GM21423 (cell line): Measurements from ENCODE around the gene S100A14.

Source experiments
- ATAC-seq: cut with Tn5 transposase; IDR thresholded peaks from one replicate; pipeline ENCODE4 v1.9.1; 2021; ENCODE audit warnings: mild to moderate bottlenecking, moderate library complexity; ENCODE audit not compliant: unreplicated experiment

Gene S100A14

GRCh38 chr1:153617663-153618062 lies 1.5 kb upstream of the S100A14 start:
- ATAC-seq, result no peak

- no peak for ATAC-seq
Observed at GRCh38 chr1:153616917-153617311, 789 bp upstream of the S100A14 start.

- no peak for ATAC-seq
Observed at GRCh38 chr1:153615406-153615805, 719 bp downstream of the S100A14 start.

- no peak for ATAC-seq
Observed at GRCh38 chr1:153614906-153615305, 1.2 kb downstream of the S100A14 start.

- ATAC-seq, result no peak
Observed at GRCh38 chr1:153614189-153614900, 1.8 kb downstream of the S100A14 start.

- no peak for ATAC-seq
Observed at GRCh38 chr1:153613406-153613805, 2.7 kb downstream of the S100A14 start.

- no peak for ATAC-seq
Observed at GRCh38 chr1:153612755-153613331, 3.3 kb downstream of the S100A14 start, which contains the start of gene S100A16. Gene S100A16 (minus strand): TSS chr1:153613137. CDS start chr1:153608151, 4,986 bp downstream.

GRCh38 chr1:153612111-153612754 lies 3.9 kb downstream of the S100A14 start:
- ATAC-seq, result no peak

GRCh38 chr1:153611356-153611755 lies 4.8 kb downstream of the S100A14 start:
- no peak for ATAC-seq

- ATAC-seq, result no peak
Observed at GRCh38 chr1:153610811-153611301, 5.3 kb downstream of the S100A14 start.

GRCh38 chr1:153610334-153610733 lies 5.8 kb downstream of the S100A14 start:
- no peak for ATAC-seq

GRCh38 chr1:153609585-153609907 lies 6.6 kb downstream of the S100A14 start:
- no peak for ATAC-seq

- no peak for ATAC-seq
Observed at GRCh38 chr1:153608742-153609584, 7.2 kb downstream of the S100A14 start.

GRCh38 chr1:153608089-153608682 lies 7.9 kb downstream of the S100A14 start:
- ATAC-seq, result no peak

GRCh38 chr1:153607381-153607780 lies 8.7 kb downstream of the S100A14 start:
- ATAC-seq, result no peak

GRCh38 chr1:153606194-153606593 lies 9.9 kb downstream of the S100A14 start:
- no peak for ATAC-seq

- no peak for ATAC-seq
Observed at GRCh38 chr1:153602749-153603148, 13.4 kb downstream of the S100A14 start.

- ATAC-seq, result no peak
Observed at GRCh38 chr1:153599847-153600246, 16.3 kb downstream of the S100A14 start.

- ATAC-seq, result peak; percentile 98
Observed at GRCh38 chr1:153598309-153599172, 17.6 kb downstream of the S100A14 start.

GRCh38 chr1:153597206-153597605 lies 18.9 kb downstream of the S100A14 start:
- ATAC-seq, result no peak
